ENCODE results near the gene TMA7.

TMA7 gene

DNA sequence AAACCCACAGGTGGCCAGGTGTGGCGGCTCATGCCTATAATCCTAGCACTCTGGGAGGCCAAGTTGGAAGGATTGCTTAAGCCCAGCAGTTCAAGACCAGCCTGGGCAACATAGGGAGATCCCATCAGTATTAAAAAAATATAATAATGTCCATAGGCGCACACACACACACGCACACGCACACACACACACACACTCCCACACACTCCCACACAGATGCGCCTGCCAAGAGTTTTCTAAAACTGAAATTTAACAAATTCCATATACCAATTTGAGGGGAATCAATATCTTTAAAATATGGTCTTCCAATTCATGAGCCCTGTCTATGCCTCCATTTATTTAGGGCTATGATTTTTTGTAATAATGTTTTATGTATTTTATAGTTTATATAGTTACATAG lies 46.9 kb downstream of the TMA7 start:
- FAIRE-seq (no peak), DNase-seq (ENCODE audit: insufficient read length, low spot score) (no peak)

GRCh38 chr3:48492461-48493202 lies 52.6 kb downstream of the TMA7 start:
- TF ChIP-seq PAX5 (IDR thresholded peaks at IDR 0.05; ENCODE audit: insufficient read depth, low read length, severe bottlenecking) (no peak), POLR2A (IDR thresholded peaks at IDR 0.05; ENCODE audit: low read depth, low read length) (no peak), POLR2AphosphoS5 (IDR thresholded peaks at IDR 0.05; ENCODE audit: low read depth, low read length) (no peak), TAF1 (IDR thresholded peaks at IDR 0.05; ENCODE audit: low read depth, low read length) (no peak), POU2F2 (IDR thresholded peaks at IDR 0.05; ENCODE audit: low read depth, low read length) (no peak), SPI1 (IDR thresholded peaks at IDR 0.05; ENCODE audit: low read depth, low read length) (peak; percentile 92)
- FAIRE-seq (no peak), DNase-seq (ENCODE audit: insufficient read length, low spot score) (no peak)

More for the DNA sequence above, 46.9 kb downstream of the TMA7 start:
- no peak for TF ChIP-seq POLR2AphosphoS5 (IDR thresholded peaks at IDR 0.05; ENCODE audit: low read depth, low read length)
- no peak for TF ChIP-seq PAX5 (IDR thresholded peaks at IDR 0.05; ENCODE audit: insufficient read depth, low read length, severe bottlenecking)
- TF ChIP-seq POU2F2 (IDR thresholded peaks at IDR 0.05; ENCODE audit: low read depth, low read length): no peak
- no peak for TF ChIP-seq SPI1 (IDR thresholded peaks at IDR 0.05; ENCODE audit: low read depth, low read length)
- no peak for TF ChIP-seq TAF1 (IDR thresholded peaks at IDR 0.05; ENCODE audit: low read depth, low read length)
- no peak for TF ChIP-seq POLR2A (IDR thresholded peaks at IDR 0.05; ENCODE audit: low read depth, low read length)

GRCh38 chr3:48493203-48493501 lies 53.1 kb downstream of the TMA7 start:
- FAIRE-seq (no peak), DNase-seq (ENCODE audit: insufficient read length, low spot score) (no peak)
- no peak for TF ChIP-seq PAX5 (IDR thresholded peaks at IDR 0.05; ENCODE audit: insufficient read depth, low read length, severe bottlenecking)
- TF ChIP-seq TAF1 (IDR thresholded peaks at IDR 0.05; ENCODE audit: low read depth, low read length): no peak
- no peak for TF ChIP-seq POU2F2 (IDR thresholded peaks at IDR 0.05; ENCODE audit: low read depth, low read length)
- TF ChIP-seq POLR2AphosphoS5 (IDR thresholded peaks at IDR 0.05; ENCODE audit: low read depth, low read length): no peak
- TF ChIP-seq POLR2A (IDR thresholded peaks at IDR 0.05; ENCODE audit: low read depth, low read length): no peak
- TF ChIP-seq SPI1 (IDR thresholded peaks at IDR 0.05; ENCODE audit: low read depth, low read length): no peak
